Left forelimb (tissue), 1 donor: ENCODE results near the gene GPNMB.
"Not testable (repeated sequence)": the region's sequence is repeated elsewhere in the genome, so short reads cannot be mapped to it uniquely, and the experiment has no call there.

ENCODE experiments used
- DNase-seq: peaks from one replicate; pipeline ENCODE4 v3.0.0-alpha.2; 2018; ENCODE audit warnings: low spot score

GPNMB gene

GRCh38 chr7:23306936-23307521 is 60.5 kb downstream of the GPNMB start:
- no peak for DNase-seq

- no peak for DNase-seq
Measured at GRCh38 chr7:23308754-23309153, 62.2 kb downstream of the GPNMB start.

GRCh38 chr7:23312141-23312540 is 65.6 kb downstream of the GPNMB start:
- DNase-seq = not testable (repeated sequence)

- DNase-seq = no peak
Measured at GRCh38 chr7:23315366-23315765, 68.8 kb downstream of the GPNMB start.
